BE2C (cell line): ENCODE data around the gene ZBTB16.

Experiments used
- DNase-seq: peaks from one replicate; pipeline ENCODE4 v3.0.0-alpha.2; 2020
- H3K27me3 ChIP-seq: fragments of 250-450 bp; sonication (Bioruptor Pico); 2 replicates; pipeline ENCODE4 v1.5.1; 2020; ENCODE audit warnings: mild to moderate bottlenecking
- H3K36me3 ChIP-seq: fragments of 250-450 bp; sonication (Bioruptor Pico); 2 replicates; pipeline ENCODE4 v1.5.1; 2020; ENCODE audit warnings: mild to moderate bottlenecking
- H3K4me1 ChIP-seq: fragments of 250-450 bp; sonication (Bioruptor Pico); 2 replicates; pipeline ENCODE4 v1.5.1; 2020
- H3K4me3 ChIP-seq: 2 replicates; pipeline ENCODE4 v1.5.1; 2011; ENCODE audit warnings: low read depth, low read length
- H3K9me3 ChIP-seq: fragments of 250-450 bp; sonication (Bioruptor Pico); 2 replicates; pipeline ENCODE4 v1.5.1; 2020
- TF ChIP-seq, protein P1 (sequence below): IDR thresholded peaks from 2 replicates; pipeline ENCODE4 v1.5.1; 2012; ENCODE audit warnings: mild to moderate bottlenecking, low read depth, low read length

ZBTB16 gene

DNA sequence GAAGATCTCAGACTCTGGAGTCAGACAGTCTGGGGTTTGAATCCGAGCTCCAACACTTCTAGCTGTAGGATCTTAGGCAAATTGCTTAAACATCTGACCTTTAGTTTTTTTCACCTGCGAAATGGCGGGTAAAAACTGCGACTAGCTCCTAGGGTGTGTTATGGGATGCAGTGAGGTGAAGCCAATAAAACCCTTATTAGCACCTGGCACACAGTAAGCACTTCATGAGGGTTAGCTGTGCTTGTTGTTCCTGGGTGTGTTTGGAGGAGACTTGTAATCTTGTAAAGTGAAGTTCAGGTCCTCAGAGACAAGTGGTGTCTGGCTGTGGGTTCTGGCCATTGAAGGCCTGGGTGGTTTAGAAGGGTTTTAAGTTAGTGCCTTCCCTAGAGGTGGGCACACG is 68.9 kb downstream of the ZBTB16 start:
- no peaks in the 10 kb centered on the region for H3K4me1 ChIP-seq
- DNase-seq = no peak
- H3K36me3 ChIP-seq = no peaks in the 10 kb centered on the region
- TF ChIP-seq, protein P1, sequence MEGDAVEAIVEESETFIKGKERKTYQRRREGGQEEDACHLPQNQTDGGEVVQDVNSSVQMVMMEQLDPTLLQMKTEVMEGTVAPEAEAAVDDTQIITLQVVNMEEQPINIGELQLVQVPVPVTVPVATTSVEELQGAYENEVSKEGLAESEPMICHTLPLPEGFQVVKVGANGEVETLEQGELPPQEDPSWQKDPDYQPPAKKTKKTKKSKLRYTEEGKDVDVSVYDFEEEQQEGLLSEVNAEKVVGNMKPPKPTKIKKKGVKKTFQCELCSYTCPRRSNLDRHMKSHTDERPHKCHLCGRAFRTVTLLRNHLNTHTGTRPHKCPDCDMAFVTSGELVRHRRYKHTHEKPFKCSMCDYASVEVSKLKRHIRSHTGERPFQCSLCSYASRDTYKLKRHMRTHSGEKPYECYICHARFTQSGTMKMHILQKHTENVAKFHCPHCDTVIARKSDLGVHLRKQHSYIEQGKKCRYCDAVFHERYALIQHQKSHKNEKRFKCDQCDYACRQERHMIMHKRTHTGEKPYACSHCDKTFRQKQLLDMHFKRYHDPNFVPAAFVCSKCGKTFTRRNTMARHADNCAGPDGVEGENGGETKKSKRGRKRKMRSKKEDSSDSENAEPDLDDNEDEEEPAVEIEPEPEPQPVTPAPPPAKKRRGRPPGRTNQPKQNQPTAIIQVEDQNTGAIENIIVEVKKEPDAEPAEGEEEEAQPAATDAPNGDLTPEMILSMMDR = no peak
- no peak overlapping the region for H3K4me3 ChIP-seq
- H3K27me3 ChIP-seq = no peaks in the 10 kb centered on the region
- H3K9me3 ChIP-seq = no peaks in the 10 kb centered on the region

DNA sequence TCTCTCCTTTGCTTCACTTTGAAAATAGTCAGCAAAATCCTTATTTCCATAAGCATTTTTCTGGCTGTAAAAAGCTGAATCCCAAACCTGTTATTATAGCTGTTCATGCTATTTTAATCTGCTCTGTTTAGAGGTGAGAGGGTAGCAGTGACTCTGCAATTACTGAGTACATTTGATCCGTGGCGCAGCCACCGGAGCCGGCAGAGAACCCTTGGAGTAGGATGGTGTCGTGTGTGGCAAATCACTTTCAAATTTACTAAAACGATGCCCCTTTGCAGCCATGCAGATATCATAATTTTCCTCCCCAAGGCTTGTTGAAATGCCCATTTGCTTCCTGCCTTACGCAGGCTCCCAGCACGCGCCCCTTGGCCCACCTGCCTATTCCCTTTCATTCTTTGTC is 69.6 kb downstream of the ZBTB16 start:
- Histone ChIP-seq H3K36me3 (no peaks in the 10 kb centered on the region), H3K27me3 (no peaks in the 10 kb centered on the region), H3K4me3 (no peak overlapping the region), H3K4me1 (no peaks in the 10 kb centered on the region), H3K9me3 (no peaks in the 10 kb centered on the region)
- no peak for DNase-seq
- TF ChIP-seq, protein P1 = no peak

DNA sequence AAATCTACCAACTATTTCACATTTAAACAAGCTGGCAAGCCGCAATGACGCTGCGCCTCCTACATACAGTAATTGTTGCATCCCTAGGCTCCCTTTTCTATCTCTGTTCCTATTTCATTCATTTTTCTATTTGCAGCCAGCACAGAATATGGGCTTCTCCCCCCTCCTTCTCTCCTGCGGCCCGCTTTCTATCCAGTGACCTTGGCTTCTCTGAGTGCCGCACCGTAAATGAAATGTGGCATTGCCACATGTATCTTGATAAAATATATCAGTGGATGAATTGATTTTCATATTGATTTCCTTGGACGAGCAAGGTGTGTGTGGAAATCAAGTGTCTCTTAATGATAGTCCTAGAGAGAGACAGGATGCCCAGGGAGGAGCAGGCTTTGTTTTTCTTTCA is 70.2 kb downstream of the ZBTB16 start:
- no peaks in the 10 kb centered on the region; the same call in 1 of the 2 replicates for H3K27me3 ChIP-seq
- no peaks in the 10 kb centered on the region for H3K36me3 ChIP-seq
- TF ChIP-seq, protein P1 = no peak
- no peaks in the 10 kb centered on the region for H3K4me1 ChIP-seq
- no peak overlapping the region for H3K4me3 ChIP-seq
- H3K9me3 ChIP-seq = no peaks in the 10 kb centered on the region
- no peak for DNase-seq

DNA sequence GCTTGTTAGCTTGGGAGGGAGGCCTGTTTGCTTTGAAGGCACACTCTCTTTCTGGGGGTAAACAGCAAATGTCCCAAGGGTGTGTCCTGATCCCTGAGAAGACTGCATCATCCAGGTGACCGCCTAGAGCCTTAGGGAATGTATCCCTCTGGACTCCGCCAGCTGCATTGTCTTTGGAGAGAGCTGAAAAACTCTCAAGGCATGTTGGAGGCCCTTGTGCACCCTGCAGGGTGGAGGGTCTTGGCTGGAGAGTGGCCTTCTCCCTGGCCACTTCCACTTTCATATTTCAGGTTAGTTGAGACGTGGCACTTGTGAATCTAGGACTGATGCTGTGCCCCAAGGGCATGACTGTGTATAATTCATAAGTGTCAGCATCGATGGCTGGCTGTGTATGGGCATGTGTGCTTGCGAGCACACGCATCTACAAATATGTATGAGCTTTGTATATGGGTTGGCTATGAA is 70.6 kb downstream of the ZBTB16 start:
- Histone ChIP-seq H3K4me1 (no peaks in the 10 kb centered on the region), H3K9me3 (no peaks in the 10 kb centered on the region), H3K36me3 (no peaks in the 10 kb centered on the region), H3K27me3 (no peaks in the 10 kb centered on the region; the same call in 1 of the 2 replicates), H3K4me3 (no peak overlapping the region)
- TF ChIP-seq, protein P1 = no peak
- no peak for DNase-seq

DNA sequence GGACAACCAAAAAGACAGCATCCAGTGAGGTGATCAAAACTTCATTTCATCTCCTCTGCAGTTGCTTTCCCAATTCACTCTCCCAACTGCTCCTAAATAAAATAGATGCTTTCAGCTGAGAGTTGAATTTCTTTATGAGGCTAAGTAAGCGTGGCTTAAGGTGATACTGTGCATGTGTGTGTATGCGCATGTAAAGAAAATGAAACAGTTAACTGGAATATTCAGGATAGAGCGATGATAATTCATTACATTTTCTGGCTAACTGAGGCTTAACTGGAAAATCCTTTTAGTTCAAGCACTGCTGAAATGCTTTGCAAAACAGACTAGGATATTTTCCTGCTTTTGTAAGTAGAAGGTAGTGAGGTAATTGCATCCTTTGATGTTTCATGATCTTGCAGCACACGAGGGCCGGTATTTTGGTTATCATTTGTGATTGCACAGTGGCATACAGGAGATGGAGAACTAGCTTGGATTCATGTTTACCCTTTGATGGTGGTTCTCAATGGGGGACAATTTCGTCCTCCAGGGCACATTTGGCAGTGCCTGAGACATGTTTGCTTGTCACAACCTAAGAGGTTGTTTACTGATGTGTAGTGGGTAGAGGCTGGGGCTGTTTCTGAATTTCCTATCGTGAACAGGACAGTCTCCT is 71.2 kb downstream of the ZBTB16 start:
- no peaks in the 10 kb centered on the region for H3K36me3 ChIP-seq
- H3K9me3 ChIP-seq = no peaks in the 10 kb centered on the region
- no peak for DNase-seq
- H3K4me1 ChIP-seq = no peaks in the 10 kb centered on the region
- H3K27me3 ChIP-seq = no peaks in the 10 kb centered on the region; the same call in 1 of the 2 replicates
- TF ChIP-seq, protein P1 = no peak
- H3K4me3 ChIP-seq = no peak overlapping the region

DNA sequence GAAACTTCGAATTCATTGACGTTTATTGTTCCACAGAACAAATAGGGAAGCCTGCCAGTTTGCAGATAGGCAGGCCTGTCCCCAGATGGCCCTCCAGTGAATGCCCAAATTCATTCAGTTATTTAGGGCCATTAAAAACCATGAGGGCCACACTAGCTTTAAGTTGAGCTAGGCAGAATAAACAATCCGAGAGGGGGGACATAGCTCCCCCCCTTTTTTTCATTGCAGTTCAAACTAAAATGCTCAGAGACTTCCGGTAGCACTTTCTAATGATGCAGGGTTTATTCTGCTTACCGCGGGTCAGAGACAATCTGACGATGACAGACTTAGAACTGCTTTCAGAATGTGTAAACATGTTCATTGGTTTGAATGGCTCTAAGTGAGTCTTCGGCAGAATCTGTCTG is 72.0 kb downstream of the ZBTB16 start:
- Histone ChIP-seq H3K36me3 (no peaks in the 10 kb centered on the region), H3K9me3 (no peaks in the 10 kb centered on the region), H3K4me3 (no peak overlapping the region), H3K27me3 (no peaks in the 10 kb centered on the region; the same call in 1 of the 2 replicates), H3K4me1 (no peaks in the 10 kb centered on the region)
- TF ChIP-seq, protein P1 = no peak
- DNase-seq = no peak
